Superior temporal gyrus (tissue), 1 donor: ENCODE data around the gene POLR2H.

ENCODE experiments used
- DNase-seq: peaks from one replicate; pipeline ENCODE4 v3.0.0-alpha.2; 2016; ENCODE audit errors: extremely low spot score

Gene POLR2H

DNA sequence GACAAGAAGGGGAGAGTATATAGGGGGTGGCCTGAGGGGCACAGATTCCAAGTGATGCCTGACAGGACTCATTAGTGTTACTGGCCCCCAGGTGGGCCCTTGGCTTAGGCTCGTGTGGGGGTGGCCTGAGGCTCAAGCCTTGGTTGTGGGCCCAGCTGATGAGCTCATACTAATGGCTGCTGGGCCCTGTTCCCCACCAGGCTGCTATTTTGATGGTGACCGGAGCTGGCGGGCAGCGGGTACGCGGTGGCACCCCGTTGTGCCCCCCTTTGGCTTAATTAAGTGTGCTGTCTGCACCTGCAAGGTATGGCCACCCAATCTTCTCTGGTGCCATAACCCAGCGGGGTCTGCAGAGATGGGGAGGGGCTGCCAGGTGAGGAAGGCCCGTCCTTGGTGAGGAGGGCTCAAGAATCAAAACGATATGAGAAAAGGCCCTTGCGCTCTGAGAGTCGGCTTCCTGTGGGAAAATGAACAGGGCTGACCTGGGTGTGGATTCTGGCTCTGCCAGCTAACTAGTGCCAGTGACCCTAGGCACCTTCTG lies 25.7 kb downstream of the POLR2H start:
- no peak for DNase-seq

DNA sequence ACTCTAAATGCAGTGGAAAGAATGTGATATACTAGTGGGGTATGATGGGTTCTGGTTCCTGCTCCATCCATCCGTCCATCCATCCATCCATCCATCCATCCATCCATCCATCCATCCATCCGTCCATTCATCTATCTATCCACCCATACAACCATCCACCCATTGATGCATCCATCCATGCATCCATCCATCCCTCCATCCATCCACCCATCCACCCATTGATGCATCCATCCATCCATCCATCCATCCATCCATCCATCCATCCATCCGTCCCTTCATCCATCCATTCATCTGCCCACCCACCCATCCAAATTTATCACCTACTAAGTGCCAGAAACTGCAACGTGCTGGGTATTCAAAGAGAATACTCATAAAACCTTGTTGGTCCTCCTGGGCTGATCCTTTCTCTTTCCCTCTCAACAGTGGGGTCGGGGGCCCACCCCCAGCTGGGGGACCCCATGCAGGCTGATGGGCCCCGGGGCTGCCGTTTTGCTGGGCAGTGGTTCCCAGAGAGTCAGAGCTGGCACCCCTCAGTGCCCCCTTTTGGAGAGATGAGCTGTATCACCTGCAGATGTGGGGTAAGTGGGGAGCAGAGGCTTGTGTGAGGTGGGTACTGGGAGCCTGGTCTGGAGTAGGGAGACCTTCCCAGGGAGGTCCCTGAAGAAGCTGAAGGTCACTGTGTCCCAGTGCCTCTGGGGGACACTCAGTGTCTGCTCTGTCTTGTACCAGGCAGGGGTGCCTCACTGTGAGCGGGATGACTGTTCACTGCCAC lies 26.8 kb downstream of the POLR2H start:
- no peak for DNase-seq

GRCh38 chr3:184388936-184389230 lies 27.4 kb downstream of the POLR2H start:
- no peak for DNase-seq

DNA sequence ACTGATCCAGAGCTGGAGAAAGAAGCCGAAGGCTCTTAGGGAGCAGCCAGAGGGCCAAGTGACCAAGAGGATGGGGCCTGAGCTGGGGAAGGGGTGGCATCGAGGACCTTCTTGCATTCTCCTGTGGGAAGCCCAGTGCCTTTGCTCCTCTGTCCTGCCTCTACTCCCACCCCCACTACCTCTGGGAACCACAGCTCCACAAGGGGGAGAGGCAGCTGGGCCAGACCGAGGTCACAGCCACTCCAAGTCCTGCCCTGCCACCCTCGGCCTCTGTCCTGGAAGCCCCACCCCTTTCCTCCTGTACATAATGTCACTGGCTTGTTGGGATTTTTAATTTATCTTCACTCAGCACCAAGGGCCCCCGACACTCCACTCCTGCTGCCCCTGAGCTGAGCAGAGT lies 27.9 kb downstream of the POLR2H start:
- no peak for DNase-seq

DNA sequence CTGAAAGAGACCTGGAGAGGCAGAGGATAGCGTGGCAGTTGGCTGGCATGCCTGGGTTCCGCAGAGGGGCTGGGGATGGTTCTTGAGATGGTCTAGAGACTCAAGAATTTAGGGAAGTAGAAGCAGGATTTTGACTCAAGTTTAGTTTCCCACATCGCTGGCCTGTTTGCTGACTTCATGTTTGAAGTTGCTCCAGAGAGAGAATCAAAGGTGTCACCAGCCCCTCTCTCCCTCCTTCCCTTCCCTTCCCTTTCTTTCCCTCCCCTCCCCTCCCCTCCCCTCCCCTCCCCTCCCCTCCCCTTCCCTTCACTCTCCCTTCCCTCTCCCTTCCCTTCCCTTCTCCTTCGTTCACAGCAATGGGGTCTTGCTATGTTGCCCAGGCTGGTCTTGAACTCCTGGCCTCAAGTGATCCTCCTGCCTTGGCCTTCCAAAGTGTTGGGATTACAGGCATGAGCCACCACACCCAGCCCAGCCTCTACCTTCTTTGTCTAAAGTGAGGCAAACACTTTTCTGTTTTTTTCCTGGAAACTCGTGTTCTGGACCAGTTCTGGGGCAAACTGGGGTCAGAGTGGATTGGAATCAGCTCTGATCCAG lies 28.5 kb downstream of the POLR2H start:
- no peak for DNase-seq

DNA sequence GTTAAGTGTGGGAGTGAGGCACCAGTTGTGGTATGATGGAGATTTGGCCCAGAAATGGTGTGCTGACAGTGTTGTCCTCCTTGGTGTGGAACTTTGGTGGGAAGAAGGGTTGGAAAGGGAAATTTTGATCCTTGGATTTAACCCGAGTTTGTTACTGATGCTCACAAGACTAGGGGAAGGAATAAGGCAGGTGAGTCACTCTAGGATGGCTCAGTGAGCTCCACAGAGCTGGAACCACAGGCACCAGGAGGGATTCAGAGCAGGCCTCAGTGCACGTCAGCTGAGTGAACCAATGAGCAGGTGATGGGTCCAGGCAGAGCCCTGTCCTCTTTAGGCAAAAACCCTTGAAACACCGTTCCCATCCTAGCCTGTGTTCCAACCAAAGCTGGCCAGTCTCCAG lies 29.8 kb downstream of the POLR2H start:
- DNase-seq = no peak

DNA sequence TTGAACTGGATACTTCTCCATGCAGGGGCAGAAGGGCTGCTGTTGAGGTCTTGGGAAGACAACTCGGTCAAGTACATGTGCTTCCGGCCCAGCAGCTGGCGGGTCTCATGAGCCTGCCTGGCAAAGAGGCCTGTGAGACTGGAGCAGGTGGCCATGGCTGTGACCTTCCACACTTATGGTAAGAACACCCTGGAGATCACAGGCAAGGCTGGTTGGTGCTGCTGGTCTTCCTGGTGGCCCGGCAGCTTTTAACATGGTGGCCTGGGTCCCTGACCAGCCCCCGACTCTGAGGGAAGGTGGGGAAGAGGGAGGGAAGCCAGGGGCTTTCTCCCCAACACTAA lies 33.8 kb downstream of the POLR2H start:
- no peak for DNase-seq

DNA sequence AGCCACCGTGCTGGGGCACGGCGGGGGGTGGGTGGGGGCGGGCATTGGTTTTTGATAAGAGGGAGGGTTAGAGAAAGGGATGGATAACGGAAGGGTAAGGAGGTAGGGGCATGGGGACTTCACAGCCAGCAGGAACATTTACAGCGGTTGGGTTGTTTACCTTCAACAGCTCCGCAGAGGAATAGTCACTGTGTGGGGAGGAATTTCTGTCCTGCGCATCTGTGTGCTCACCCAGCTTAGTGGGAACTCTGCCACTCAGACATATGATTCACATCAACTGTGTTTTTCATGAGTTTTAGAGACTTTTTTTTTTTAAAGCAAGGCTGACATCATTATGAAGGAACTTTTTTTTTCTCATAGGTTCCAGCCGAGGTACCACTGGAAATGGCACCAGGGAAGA lies 37.9 kb downstream of the POLR2H start:
- DNase-seq = peak; percentile 49

DNA sequence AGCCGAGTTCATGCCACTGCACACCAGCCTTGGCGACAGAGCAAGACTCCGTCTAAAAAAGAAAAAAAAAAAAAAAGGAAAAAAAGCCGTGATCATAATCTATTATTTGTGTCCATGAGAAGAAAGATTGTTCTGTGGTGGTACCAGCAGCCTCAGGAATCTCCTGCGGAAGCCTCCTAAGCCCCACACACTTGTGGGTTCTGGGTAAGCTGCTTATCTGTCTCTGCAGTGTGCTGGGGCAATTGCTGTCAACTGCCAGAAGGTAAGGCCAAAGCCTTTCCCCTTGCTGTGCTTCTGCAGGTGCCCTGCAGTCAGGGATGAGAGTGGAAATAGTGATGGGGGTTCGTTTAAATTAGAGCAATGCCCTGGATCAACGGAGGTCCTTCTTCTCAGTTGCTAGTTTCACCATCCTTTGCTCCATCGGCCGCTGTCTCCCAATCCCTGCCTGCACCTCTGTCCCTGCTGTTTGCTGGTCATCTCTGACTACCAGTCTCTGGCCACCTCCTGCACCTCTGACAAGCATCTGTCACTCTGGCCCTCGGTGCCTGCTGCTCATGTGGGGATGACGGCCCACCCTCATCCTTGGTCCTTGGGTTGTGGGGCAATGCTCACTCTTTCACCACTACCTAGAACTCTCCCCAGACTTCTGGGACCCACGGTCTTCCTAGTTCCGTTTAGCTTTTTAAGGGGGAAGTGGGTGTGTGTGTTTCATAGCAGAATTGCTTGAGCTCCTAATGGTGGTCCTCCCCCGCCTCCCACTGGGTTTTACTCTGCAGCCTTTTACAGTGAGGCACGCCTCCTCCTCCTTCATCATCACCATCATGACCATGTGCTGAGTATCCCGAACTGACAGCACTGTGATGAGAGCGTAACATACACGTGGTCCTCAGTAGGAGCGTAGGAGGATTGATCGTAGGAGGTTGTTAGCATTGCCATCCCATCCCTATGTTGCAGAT lies 43.8 kb downstream of the POLR2H start:
- no peak for DNase-seq

- DNase-seq = no peak
These were observed 47.9 kb downstream of the POLR2H start for GRCh38 chr3:184409331-184409926.

DNA sequence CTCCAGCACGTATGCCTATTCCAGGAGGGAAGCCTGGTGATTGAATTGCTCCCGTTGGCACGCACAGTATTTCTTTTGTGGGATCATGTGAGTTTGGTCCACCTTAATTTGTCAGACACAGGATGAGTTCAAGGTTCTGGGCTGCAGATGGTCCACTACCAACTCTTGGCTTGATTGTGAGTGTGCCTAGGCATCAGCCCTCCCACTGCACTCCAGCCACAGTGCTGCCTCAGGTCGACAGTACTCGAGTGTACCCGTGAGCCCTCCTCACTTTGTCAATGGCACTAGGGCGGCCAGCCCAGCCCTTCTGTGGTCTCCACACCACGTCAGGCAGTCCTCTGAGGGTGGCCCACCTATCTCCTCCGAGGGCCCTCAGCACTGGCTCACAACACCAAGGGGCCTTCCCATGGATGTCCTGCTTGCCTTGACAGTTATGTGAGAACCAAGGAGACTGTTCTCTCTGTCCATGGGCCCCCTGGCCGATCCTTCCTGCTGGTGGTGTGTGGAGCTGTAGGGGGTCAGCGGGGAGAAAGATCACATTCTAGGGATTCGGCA lies 48.5 kb downstream of the POLR2H start:
- DNase-seq = no peak

DNA sequence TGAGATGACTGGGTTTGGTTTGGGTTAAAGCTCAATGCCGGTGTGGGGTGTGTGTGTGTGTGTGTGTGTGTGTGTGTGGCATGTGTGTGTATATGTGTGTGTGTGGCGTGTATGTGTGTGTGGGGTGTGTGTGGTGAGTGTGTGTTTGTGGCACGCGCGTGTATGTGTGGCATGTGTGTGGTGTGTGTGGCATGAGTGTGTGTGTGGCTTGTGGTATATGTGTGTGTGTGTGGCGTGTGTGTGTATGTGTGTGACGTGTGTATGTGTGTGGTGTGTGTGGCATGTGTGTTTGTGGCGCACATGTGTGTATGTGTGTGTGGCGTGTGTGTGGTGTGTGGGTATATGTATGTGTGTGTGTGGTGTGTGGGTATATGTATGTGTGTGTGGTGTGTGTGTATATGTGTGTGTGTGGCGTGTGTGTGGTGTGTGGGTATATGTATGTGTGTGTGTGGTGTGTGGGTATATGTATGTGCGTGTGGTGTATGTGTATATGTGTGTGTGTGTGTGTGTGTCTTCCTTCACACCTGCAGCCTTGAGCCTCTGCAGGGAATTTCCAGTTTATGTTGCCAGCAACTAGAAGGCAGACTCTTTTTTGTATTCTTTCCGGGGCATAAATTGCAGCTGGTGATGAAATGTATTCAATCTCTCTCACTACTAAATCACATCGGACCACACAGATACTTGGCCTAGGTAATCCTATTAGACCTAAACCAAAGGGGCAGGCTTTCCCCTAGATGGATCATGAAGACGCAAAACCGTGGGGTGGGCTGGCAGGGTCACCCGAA lies 53.1 kb downstream of the POLR2H start:
- no peak for DNase-seq

GRCh38 chr3:184415203-184415490 lies 53.6 kb downstream of the POLR2H start:
- no peak for DNase-seq

DNA sequence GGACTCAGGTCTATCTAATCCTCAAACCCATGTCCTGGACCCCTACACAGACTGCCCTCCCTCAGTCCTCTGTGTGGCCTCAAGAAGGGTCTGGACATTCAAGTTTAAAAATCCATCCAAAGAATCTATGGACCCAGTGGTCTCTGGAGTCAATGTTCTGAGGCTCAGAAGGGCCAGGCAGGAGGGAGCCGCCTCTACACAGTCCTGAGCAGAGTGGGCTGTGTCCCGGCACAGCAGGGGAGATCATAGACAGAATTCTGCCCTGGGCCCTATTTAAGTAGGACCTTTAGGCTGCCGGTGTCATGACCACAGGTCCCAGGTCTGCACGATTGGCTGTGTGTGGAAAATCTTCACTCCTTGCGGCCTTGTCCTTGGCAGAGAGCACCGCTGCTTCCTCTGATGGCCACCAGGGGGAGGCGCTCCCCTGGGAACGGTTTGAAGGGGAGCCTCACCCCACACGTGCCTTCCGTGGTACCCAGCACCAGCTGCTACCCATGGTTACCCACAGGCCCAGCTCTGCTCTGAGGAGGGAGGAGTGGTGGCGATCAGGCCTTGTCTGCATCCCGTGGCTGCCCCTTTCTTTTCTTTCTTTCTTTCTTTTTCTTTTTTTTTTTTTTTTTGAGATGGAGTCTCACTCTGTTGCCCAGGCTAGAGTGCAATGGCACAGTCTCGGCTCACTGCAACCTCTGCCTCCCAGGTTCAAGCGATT lies 56.3 kb downstream of the POLR2H start:
- peak; percentile 82 for DNase-seq
